NCI-H2196 (cell line): ENCODE measurements around the gene MTA2.

Source experiments
- DNase-seq: peaks from one replicate; lab custom pipeline; 2025; ENCODE audit not compliant: unreplicated experiment; lab: John Stamatoyannopoulos, UW

The MTA2 gene

GRCh38 chr11:62612366-62613290 lies 11.0 kb upstream of the MTA2 start, which contains the start of the genes EML3 and ROM1:
Gene EML3, minus strand, starts transcription at chr11:62612775. Its CDS starts 318 bp downstream, at chr11:62612457.
Gene ROM1, plus strand, starts transcription at chr11:62613257. Its CDS starts 25 bp downstream, at chr11:62613282.
- peak; percentile 92 for DNase-seq

GRCh38 chr11:62611705-62612365 lies 10.2 kb upstream of the MTA2 start:
- peak; percentile 19 for DNase-seq

GRCh38 chr11:62610814-62611704 lies 9.4 kb upstream of the MTA2 start:
- DNase-seq: no peak

- DNase-seq: no peak
These were observed 8.7 kb upstream of the MTA2 start for GRCh38 chr11:62610403-62610802.

GRCh38 chr11:62608776-62609175 lies 7.1 kb upstream of the MTA2 start:
- DNase-seq: no peak

GRCh38 chr11:62607714-62608113 lies 6.0 kb upstream of the MTA2 start:
- DNase-seq: no peak

- DNase-seq: no peak
These were observed 4.2 kb upstream of the MTA2 start for GRCh38 chr11:62605902-62606301.

GRCh38 chr11:62605467-62605866 lies 3.8 kb upstream of the MTA2 start:
- no peak for DNase-seq

GRCh38 chr11:62604460-62605120 lies 2.9 kb upstream of the MTA2 start:
- DNase-seq: no peak

- peak; percentile 7 for DNase-seq
These were observed 2.2 kb upstream of the MTA2 start for GRCh38 chr11:62603776-62604299.

- DNase-seq: no peak
These were observed 1.4 kb upstream of the MTA2 start for GRCh38 chr11:62603072-62603408.

GRCh38 chr11:62602141-62603071 lies 741 bp upstream of the MTA2 start:
- peak; percentile 87 for DNase-seq

GRCh38 chr11:62601122-62601371 lies 618 bp downstream of the MTA2 start:
- DNase-seq: peak; percentile 9

- DNase-seq: no peak
These were observed 1.1 kb downstream of the MTA2 start for GRCh38 chr11:62600367-62601121.

- DNase-seq: no peak
These were observed 1.8 kb downstream of the MTA2 start for GRCh38 chr11:62599901-62600300.

- DNase-seq: peak; percentile 98
These were observed 2.5 kb downstream of the MTA2 start for GRCh38 chr11:62599069-62599696.

- DNase-seq: no peak
These were observed 6.5 kb downstream of the MTA2 start for GRCh38 chr11:62595124-62595523.

GRCh38 chr11:62593434-62594044 lies 8.1 kb downstream of the MTA2 start:
- peak; percentile 70 for DNase-seq
